IPS DF 4.7 (cell line): ENCODE measurements around the gene RPL13A.

Experiments
- DNase-seq: peaks from one replicate; pipeline ENCODE4 v3.0.0-alpha.2; 2013; ENCODE audit warnings: low spot score; ENCODE audit errors: extremely low read depth

The RPL13A gene

GRCh38 chr19:49479975-49480628 lies 7.3 kb upstream of the RPL13A start:
- DNase-seq, result no peak

GRCh38 chr19:49481020-49481683 lies 6.3 kb upstream of the RPL13A start:
- DNase-seq, result no peak

- no peak for DNase-seq
These were observed 1.2 kb upstream of the RPL13A start for GRCh38 chr19:49486232-49486631.

GRCh38 chr19:49486710-49487276 lies 615 bp upstream of the RPL13A start:
- DNase-seq, result no peak

GRCh38 chr19:49488046-49488862 lies 846 bp downstream of the RPL13A start:
- DNase-seq, result no peak

GRCh38 chr19:49488863-49489537 lies 1.6 kb downstream of the RPL13A start:
- no peak for DNase-seq

GRCh38 chr19:49489601-49490167 lies 2.3 kb downstream of the RPL13A start:
- DNase-seq, result no peak

- DNase-seq, result no peak
These were observed 3.0 kb downstream of the RPL13A start for GRCh38 chr19:49490287-49491029.

GRCh38 chr19:49491030-49491803 lies 3.8 kb downstream of the RPL13A start:
- no peak for DNase-seq

- DNase-seq, result no peak
These were observed 4.6 kb downstream of the RPL13A start for GRCh38 chr19:49491804-49492572.

GRCh38 chr19:49492573-49493405 lies 5.4 kb downstream of the RPL13A start:
- DNase-seq, result no peak

- DNase-seq, result no peak
These were observed 9.2 kb downstream of the RPL13A start for GRCh38 chr19:49496574-49497008.

- DNase-seq, result no peak
These were observed 9.8 kb downstream of the RPL13A start for GRCh38 chr19:49497047-49497788.

- DNase-seq, result no peak
These were observed 10.3 kb downstream of the RPL13A start for GRCh38 chr19:49497789-49498103.

GRCh38 chr19:49498475-49498874 lies 11.1 kb downstream of the RPL13A start:
- no peak for DNase-seq

- DNase-seq, result no peak
These were observed 11.7 kb downstream of the RPL13A start for GRCh38 chr19:49499030-49499670.
